ENCODE data around the gene SRRM4. TPM values are rescaled to one million over a fixed set of nuclear protein-coding genes. Genes with fewer than 3 reads are reported as not detected.

The SRRM4 gene
- total RNA-seq, 1 experiment from 2014 or later, result 1.4 TPM

DNA sequence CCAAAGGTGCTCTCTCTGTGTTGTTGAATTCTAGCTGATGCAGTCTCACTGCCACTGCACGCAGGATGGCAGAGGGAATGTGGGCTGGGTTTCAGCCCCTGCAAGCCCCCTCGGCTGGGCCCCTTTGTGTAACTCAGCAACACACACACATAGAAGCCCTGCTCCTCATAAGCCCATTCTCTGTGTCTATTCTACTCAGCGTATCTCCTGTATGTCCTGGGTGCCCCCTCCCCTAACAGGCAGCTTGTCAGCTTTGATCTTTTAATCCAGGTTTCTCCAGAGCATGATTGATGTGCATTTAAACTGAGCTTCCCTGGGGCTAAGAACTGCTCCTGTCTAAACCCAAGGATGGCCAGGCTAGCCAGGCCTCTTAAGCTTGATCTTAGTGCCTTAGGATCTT lies 43.0 kb downstream of the SRRM4 start:
- Histone ChIP-seq H3K23ac (ENCODE audit: insufficient read length, low read depth, low read length) (no peak overlapping the region), H3K79me1 (ENCODE audit: insufficient read depth, low read depth, low read length, poor library complexity, severe bottlenecking) (no peaks in the 10 kb centered on the region), H3K79me2 (ENCODE audit: insufficient read depth, low read length) (no peaks in the 10 kb centered on the region), H4K5ac (ENCODE audit: insufficient read length, low read depth, low read length) (no peak overlapping the region), H3K27ac (ENCODE audit: insufficient read length, low read depth, low read length) (no peak overlapping the region), H3K4me1 (ENCODE audit: insufficient read depth, low read length) (no peaks in the 10 kb centered on the region; the same call in 1 of the 2 replicates), H2BK120ac (ENCODE audit: low read depth, low read length, poor library complexity, severe bottlenecking) (no peak overlapping the region), H3K27me3 (ENCODE audit: insufficient read depth, low read length) (no peaks in the 10 kb centered on the region), H4K91ac (ENCODE audit: insufficient read length, low read depth, low read length) (no peak overlapping the region), H2AK5ac (ENCODE audit: insufficient read length, low read length) (no peak overlapping the region), H2AFZ (ENCODE audit: low read length) (no peak overlapping the region), H2BK20ac (ENCODE audit: low read depth, low read length, poor library complexity, severe bottlenecking) (no peak overlapping the region), H3K18ac (ENCODE audit: insufficient read length, low read depth, low read length) (no peak overlapping the region), H3T11ph (ENCODE audit: low read length) (no peak overlapping the region), H3K23me2 (ENCODE audit: insufficient read length, low read depth, low read length, poor library complexity, severe bottlenecking) (no peaks in the 10 kb centered on the region), H4K8ac (replicated peaks; ENCODE audit: insufficient read length, low read depth, low read length) (no peak overlapping the region), H4K20me1 (ENCODE audit: control insufficient read depth, insufficient read depth, insufficient read length) (no peaks in the 10 kb centered on the region), H3K14ac (ENCODE audit: insufficient read depth, low read length) (no peak overlapping the region), H2BK12ac (ENCODE audit: insufficient read length, low read depth, low read length) (no peak overlapping the region), H3K9me3 (ENCODE audit: control insufficient read depth, low read depth, low read length) (no peaks in the 10 kb centered on the region), H3K4me2 (ENCODE audit: insufficient read depth, insufficient read length, low read length) (no peak overlapping the region), H3K56ac (ENCODE audit: insufficient read length, low read depth, low read length) (no peak overlapping the region), H2BK15ac (ENCODE audit: low read depth, low read length) (no peak overlapping the region), H3K9ac (ENCODE audit: extremely low read depth, insufficient read length, low read length) (no peak overlapping the region), H3K4ac (ENCODE audit: low read depth, low read length) (no peak overlapping the region), H2BK5ac (ENCODE audit: insufficient read length, low read length) (no peak overlapping the region)
- WGBS (ENCODE audit: extremely low coverage, insufficient read length, low lambda C conversion rate), result no CpG with 5 or more reads among the region's 3 CpGs
- H3K36me3 Mint-ChIP-seq (ENCODE audit: insufficient read depth in 1 of 3, low read depth in 3 of 3), result peaks cover 0 to 7% (median 4%) of the 10 kb centered on the region in 3 experiments; a peak in 3 of 7 replicates
- H3K4me3 Mint-ChIP-seq, result no peak overlapping the region
- H3K4me1 Mint-ChIP-seq, result peaks cover 23 to 32% of the 10 kb centered on the region in 2 experiments
- no peak overlapping the region for H3K27ac Mint-ChIP-seq
- peak; percentile 21 for DNase-seq
- no peak for TF ChIP-seq CTCF (conservative IDR thresholded peaks at IDR 0.05)
- peaks cover 5 to 9% of the 10 kb centered on the region in 2 experiments; a peak in 4 of 5 replicates for H3K9me3 Mint-ChIP-seq
- H3K27me3 Mint-ChIP-seq (ENCODE audit: low read depth), result no peaks in the 10 kb centered on the region; the same call in none of the 2 replicates

Data from H9 (cell line).